ENCODE data around the gene CRKL.

The CRKL gene

GRCh38 chr22:20952544-20953341 is 35.5 kb downstream of the CRKL start:
- FAIRE-seq: no peak

DNA sequence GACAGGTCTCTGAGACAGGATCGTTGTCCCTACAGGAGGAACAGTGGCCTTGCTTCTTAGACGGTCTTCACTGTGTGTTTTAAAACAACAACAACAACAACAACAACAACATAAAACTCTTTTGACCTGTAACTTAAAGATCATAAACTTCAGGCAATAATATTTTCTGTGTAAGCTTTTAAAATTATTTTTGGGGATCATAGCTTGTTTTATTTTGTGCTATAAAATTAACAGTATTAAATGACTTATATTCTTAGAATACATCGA is 36.1 kb downstream of the CRKL start:
- FAIRE-seq: no peak

DNA sequence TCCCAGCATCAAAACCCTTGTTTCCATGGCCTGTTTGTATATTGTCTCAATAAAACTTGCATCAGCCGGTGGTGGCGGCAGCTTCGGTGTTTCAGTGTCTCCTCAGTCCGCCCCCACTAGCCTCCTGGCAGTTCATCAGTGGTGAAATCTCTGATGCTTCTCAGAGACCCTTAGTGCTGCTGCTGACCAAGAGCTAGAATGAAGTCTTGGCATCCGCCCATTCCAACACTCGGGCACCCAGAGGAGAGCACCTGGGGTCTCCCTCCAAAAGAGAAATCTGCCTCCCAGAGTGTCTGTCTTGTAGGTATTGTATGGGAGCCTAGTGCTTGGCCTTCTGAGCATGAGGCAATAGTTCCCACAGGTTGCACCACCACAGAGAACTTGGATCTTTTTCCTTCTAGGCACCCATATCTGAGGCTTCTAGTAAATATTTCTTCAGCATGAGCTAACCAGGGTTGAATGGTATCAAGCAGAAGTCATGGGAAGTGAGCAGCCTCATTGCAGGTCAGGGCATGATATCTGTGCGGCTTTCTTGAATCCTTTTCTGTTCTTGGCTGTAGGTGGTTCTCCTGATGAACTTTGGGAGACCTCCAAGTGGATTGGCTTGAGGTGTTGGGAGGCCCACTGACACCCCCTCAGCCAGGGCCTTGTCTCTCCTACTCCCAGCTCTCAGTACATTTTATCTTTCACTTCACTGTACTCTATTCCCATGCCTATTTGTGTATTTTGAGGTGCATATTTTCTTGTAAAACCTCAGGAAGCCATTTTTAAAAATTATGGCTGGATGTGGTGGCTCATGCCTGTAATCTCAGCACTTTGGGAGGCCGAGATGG is 36.7 kb downstream of the CRKL start:
- no peak for FAIRE-seq

DNA sequence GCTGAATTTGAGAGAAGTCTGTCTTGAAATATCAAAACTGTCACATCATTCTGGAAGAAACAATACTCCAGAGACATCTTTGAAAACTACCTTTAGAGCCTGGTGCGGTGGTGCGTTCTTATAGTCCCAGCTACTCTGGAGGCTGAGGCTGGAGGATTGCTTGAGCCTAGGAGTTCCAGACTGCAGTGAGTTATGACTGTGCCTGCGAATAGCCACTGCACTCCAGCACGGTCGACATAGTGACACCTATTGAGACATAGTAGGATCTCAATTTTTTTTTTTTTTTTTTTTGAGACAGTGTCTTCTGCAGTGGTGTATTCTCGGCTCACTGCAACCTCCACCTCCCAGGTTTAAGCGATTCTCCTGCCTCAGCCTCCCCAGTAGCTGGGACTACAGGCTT is 38.3 kb downstream of the CRKL start:
- no peak for FAIRE-seq

DNA sequence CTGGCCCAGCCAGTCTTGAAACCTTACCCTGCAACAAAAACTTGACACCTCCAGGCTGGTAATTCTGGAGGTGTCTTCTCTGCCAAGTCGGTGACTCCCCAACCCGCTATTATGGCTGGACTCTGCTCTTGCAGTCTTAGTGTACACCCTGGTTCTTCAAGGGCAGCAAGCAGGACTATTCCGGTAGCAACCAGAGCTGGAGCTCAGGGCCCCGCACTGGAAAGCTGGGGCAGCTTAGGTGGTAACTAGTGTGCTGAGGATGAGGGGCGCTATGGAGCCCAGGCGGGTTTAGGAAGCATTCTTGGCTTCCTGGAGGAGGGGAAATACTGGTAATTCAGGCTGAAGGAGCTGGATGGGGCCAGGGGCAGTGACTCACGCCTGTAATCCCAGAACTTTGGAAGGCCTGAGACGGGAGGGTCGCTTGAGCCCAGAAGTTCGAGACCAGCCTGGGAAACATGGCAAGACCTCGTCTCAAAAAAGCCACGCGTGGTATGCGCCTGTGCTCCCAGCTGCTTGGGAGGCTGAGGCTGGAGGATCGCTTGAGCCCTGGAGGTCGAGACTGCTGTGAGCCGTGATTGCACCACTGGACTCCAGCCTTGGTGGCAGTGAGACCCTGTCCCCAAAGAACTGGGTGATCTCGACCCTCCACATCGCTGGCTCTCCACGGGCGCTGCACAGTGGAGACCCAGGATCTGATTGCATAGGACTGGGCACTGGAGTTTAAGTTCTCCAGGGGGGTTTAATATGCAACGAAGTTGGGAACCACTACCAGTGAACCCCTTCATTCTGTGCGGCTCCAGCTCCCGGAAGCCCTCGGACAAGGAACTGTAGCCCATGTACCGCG is 39.3 kb downstream of the CRKL start:
- FAIRE-seq: no peak

DNA sequence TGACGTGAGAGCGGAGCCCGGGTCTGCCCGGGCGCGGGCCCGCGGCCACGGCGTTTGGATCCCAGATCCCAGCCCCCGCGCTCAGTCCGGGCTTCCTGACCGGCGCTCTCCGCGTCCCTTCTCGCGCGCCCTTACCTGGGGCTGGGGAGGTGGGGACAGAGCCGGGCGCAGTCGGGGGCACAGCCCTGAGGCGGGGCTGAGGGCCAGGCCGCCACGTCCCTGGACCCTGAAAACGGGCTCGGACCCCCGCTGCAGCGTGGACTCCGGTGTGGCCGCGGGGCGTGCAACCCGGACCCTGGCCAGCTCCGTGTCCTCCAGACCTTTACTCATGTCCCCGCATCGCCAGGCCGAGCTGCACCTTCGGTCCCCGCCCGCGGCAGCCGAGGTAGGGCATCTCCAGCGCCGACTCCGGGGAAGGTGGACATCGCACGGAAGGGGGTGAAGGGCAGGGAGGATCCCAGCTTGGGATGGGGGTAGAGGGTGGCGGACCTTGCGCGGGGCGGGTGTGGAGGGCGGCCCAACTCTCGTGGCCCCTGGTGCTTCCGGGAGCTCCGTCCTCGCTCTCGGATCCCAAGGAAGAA is 40.0 kb downstream of the CRKL start:
- no peak for FAIRE-seq

- no peak for FAIRE-seq
These were observed 40.6 kb downstream of the CRKL start for GRCh38 chr22:20957683-20958431.

GRCh38 chr22:20959578-20960461 is 42.6 kb downstream of the CRKL start:
- FAIRE-seq: no peak

DNA sequence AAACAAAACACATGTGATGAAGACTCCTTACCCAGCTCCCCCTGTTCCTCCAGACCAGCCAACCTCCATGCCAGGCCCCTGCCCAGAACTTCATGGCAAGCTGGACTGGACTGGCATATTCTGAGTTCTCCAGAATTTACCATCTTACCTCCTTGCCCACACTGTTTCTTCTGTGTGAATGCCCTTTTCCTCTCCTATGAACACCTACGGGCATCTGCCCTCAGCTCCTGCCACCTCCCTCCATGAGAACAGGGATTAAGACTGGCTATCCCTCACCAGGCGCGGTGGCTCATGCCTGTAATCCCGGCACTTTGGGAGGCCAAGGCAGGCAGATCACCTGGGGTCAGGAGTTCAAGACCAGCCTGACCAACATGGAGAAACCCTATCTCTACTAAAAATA is 43.4 kb downstream of the CRKL start:
- FAIRE-seq: no peak

DNA sequence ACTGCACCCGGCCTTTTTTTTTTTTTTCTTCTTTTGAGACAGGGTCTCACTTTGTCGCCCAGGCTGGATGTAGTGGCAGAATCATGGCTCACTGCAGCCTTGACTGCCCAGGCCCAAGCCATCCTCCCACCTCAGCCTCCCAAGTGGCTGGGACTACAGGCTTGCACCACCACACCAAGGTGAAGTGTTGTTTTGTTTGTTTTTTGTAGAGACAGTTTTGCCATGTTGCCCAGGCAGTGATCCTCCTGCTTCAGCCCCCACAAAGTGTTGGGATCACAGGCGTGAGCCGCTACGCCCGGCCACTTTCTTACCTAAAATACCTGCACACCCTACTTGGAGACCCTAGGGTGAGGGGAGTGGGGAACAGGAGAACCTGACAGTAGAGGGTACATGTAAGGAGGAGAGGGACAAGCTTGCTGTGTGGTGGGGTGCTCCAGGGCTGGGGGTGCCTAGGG is 45.3 kb downstream of the CRKL start:
- no peak for FAIRE-seq

DNA sequence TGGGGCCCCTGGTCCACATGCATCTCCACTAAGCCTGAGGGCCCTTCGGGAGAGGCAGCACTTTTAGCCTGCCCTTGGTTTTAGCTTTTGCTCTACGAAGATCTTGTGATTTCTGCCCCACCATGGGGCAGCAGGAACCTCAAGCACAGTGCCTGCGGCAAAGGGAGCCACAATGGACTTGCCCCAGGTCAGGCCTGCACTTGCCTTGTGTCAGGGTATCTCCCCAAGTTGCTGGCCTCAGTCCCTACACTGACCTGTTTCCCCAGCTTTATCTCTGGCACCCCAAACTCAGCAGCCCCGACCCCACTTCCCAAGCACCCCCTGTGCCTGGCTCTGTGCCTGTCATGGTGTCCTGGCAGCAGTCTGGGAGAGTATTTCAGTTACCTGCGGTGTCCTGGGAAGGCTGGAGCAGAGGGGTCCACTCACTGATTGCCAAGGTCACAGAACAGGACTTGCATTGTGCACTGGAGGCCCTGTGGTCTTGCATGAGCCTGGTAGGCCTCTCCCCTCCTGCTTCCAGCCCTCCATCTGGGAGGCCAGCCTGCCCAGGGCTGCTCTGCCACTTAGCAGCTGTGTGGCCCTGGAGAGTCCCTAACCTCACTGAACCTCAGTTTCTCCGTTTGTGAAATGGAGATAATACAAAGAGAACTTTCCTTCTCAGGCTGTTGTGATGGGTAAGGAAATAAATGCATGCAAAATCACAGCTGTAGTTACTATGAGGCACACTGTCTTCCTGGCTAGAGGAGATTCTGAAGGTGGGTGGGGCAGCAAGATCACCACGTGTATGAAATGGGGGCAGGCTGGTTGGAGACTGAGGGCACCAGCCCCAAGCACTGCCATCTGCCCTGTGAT is 46.2 kb downstream of the CRKL start:
- FAIRE-seq: no peak

GRCh38 chr22:20964090-20964798 is 47.0 kb downstream of the CRKL start:
- no peak for FAIRE-seq

- no peak for FAIRE-seq
These were observed 47.5 kb downstream of the CRKL start for GRCh38 chr22:20964799-20965103.

DNA sequence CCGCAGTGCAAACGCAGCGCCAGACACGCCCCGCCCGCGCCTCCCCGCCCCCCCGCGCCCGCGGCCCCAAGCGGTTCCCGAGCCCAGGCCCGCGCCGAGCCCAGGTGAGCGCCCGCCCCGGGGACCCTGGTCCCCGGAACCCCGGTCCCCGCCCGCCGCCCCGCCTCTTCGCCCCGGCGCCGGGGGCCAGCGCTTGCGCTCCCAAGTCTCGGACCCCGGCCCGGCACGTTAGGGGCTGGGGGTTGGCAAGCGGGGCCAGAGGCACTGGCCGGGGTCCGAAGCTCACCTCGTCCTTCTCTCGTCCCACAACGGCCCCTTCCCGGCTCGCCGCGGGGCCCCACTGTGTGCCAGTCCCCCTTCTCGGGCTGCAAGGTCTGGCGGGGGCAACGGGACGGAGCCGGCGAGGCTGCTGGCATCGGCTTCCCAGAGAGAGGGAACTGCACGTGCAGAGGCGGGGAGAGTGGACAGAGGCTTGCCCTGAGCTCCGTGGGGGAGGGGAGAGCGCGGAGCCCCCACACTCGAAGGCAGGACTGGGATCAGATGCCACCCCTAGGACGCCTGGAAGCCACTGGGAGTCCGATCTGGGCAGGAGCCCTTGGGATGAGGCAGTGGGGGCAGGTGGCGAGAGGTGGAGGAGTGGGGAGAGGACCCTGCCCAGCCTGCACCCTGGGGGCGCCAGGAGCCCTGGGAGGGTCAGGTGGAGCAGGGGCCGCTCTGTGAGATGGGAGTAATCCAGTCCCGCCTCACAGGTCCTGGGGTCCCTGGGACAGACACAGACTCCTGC is 48.1 kb downstream of the CRKL start:
- FAIRE-seq: no peak

DNA sequence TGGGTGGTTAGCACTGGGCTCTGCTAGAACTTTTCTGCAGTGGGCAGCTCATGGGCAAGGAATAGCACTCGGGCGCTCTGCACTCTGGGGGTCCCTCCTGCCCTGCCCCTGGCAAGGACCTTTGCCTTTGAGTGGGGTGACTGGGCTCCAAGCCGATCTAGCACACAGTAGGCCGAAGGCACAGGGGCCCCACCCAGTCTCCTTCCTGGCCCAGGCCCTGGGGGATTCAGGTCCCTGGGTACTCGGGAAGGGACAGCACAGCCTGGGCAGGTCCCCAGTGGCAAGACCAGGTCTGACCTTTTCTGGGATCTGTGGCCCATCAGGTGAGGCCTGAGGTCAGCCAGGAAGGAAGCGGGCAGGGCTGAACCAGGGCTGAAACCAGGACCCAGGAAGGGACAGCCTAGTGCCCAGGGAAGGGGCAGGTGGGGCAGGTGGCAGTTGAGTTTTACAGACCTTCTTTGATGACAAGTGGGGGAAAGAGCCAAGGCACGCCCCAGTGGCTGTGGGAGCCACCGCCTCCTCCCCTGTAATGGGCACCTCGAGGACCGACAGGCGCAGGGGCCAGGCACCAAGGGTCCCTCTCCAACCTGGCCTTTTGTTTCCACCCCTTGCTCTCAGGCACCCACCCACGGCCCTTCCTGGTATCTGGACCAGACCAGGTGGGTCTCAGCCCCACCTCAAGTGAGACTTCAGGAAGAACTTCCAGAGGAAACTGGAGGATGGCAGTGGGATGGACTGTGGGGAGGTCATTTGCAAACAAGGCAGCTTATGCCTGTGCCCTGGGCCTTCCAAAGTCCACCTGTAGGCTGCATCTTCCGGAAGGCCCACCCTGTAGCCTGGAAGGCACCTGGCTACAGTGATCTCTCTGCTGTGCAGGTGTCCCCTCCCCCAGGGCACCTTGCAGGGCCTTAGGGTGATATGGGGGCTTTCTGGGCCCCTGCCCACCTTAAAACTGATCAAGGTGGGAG is 49.0 kb downstream of the CRKL start:
- no peak for FAIRE-seq

GRCh38 chr22:20966883-20967696 is 49.9 kb downstream of the CRKL start, which contains the start of gene AIFM3:
TSS of gene AIFM3 (plus strand) at chr22:20967255. CDS start at chr22:20967945, 690 bp downstream.
- FAIRE-seq: no peak

Data from TTC549 (cell line).